Gastroesophageal sphincter (tissue), 4 donors: ENCODE results near the gene ARPC4. TPM values are rescaled to one million over a fixed set of nuclear protein-coding genes. Genes with fewer than 3 reads are reported as not detected.
"Not testable (repeated sequence)": the region's sequence is repeated elsewhere in the genome, so short reads cannot be mapped to it uniquely, and the experiment has no call there.

ENCODE experiments used
- ATAC-seq: fragments of 150-250 bp; one replicate; pipeline ENCODE4 v1.9.1; 2016; ENCODE audit warnings: mild to moderate bottlenecking, moderate library complexity
- H3K27ac ChIP-seq, 4 donors: fragments of 200-600 bp; sonication (generic) in 3 of 4; 1 replicate in 3 of 4; 2 replicates in 1 of 4; pipeline ENCODE4 v1.5.1; 2016 to 2019
- H3K27me3 ChIP-seq: fragments of 200-600 bp; sonication (generic); one replicate; pipeline ENCODE4 v1.5.1; 2019
- H3K36me3 ChIP-seq, 2 donors: fragments of 200-600 bp; sonication (generic); one replicate each; pipeline ENCODE4 v1.5.1; 2019; ENCODE audit warnings: control low read depth in 1 of 2
- H3K4me1 ChIP-seq, 3 donors: fragments of 200-600 bp; sonication (generic); 1 replicate in 2 of 3; 2 replicates in 1 of 3; pipeline ENCODE4 v1.5.1; 2016 to 2019; ENCODE audit warnings: control low read depth in 2 of 3
- H3K4me3 ChIP-seq, 2 donors: fragments of 200-600 bp; sonication (generic); one replicate each; pipeline ENCODE4 v1.5.1; 2019; ENCODE audit warnings: mild to moderate bottlenecking in 1 of 2, moderate library complexity in 1 of 2
- H3K9me3 ChIP-seq, 3 donors: fragments of 200-600 bp; sonication (generic); one replicate each; pipeline ENCODE4 v1.5.1; 2017 to 2019; ENCODE audit warnings: control low read depth in 2 of 3
- CTCF ChIP-seq, 4 experiments: fragments of 200-600 bp in 2 of 4; fragments of 450-650 bp in 2 of 4; sonication (generic) in 1 of 4; IDR thresholded peaks; one replicate each; pipeline ENCODE4 v1.5.1; 2017 to 2019; ENCODE audit warnings: antibody characterized with exemption in 4 of 4, mild to moderate bottlenecking in 2 of 4, moderate library complexity in 2 of 4
- EP300 ChIP-seq: sonication (generic); formaldehyde crosslinking; IDR thresholded peaks from one replicate; pipeline ENCODE4 v1.6.1; 2017; ENCODE audit warnings: antibody characterized with exemption, mild to moderate bottlenecking
- POLR2A ChIP-seq, 2 donors: fragments of 450-650 bp; IDR thresholded peaks; one replicate each; pipeline ENCODE4 v1.6.1; 2017; ENCODE audit warnings: antibody characterized with exemption in 2 of 2, mild to moderate bottlenecking in 2 of 2, moderate library complexity in 1 of 2
- POLR2AphosphoS5 ChIP-seq: sonication (generic); formaldehyde crosslinking; IDR thresholded peaks from one replicate; pipeline ENCODE4 v1.6.1; 2017; ENCODE audit warnings: antibody characterized with exemption
- WGBS, 2 donors: methylation state at CpG; one replicate each; pipeline ENCODE4 v1.1.5; 2018; ENCODE audit warnings: low coverage in 1 of 2; 5-methylcytosine and 5-hydroxymethylcytosine counted together
- total RNA-seq, 4 donors: library from RNA; depleted of rRNA; stranded (reverse); fragments of >200 nt; gene quantifications; one replicate each; pipeline ENCODE4 v1.1.0, GENCODE V29; 2016

ARPC4 gene
- total RNA-seq, 4 donors from 2014 or later, result 157 to 203 (median 171) TPM

- WGBS, 2 donors, result 38 to 51% methylated on average over 4 of the region's 6 CpGs
- H3K4me3 ChIP-seq, result peak overlapping the region in 1 of 2 donors; percentile 88
Measured at GRCh38 chr3:9768141-9768775, 24.6 kb upstream of the ARPC4 start.

GRCh38 chr3:9769012-9769411 is 23.9 kb upstream of the ARPC4 start:
- peak overlapping the region; percentile 84 to 88 for H3K4me3 ChIP-seq
- H3K36me3 ChIP-seq, result peaks cover 0 to 29% of the 10 kb centered on the region in 2 donors
- H3K27me3 ChIP-seq, result no peaks in the 10 kb centered on the region
- peak overlapping the region; percentile 88 to 93 (median 90) for H3K27ac ChIP-seq
- peaks cover 3 to 53% (median 28%) of the 10 kb centered on the region in 3 donors for H3K4me1 ChIP-seq
- TF ChIP-seq POLR2A (IDR thresholded peaks at IDR 0.05) (no peak), CTCF (IDR thresholded peaks at IDR 0.05) (no peak), POLR2AphosphoS5 (no peak), EP300 (no peak)
- no peaks in the 10 kb centered on the region for H3K9me3 ChIP-seq
- WGBS, 2 donors, result 33 to 42% methylated on average over 4 to 5 of the region's 5 CpGs
- ATAC-seq, result no peak

More at GRCh38 chr3:9768141-9768775, 24.6 kb upstream of the ARPC4 start:
- TF ChIP-seq POLR2A (IDR thresholded peaks at IDR 0.05) (no peak), POLR2AphosphoS5 (no peak), EP300 (no peak), CTCF (IDR thresholded peaks at IDR 0.05) (no peak)
- Histone ChIP-seq H3K4me1 (peaks cover 3 to 53% (median 28%) of the 10 kb centered on the region in 3 donors), H3K36me3 (peaks cover 0 to 37% of the 10 kb centered on the region in 2 donors), H3K9me3 (no peaks in the 10 kb centered on the region), H3K27ac (peak overlapping the region in 3 of 4 donors; percentile 88 to 93 (median 91)), H3K27me3 (no peaks in the 10 kb centered on the region)
- no peak for ATAC-seq

DNA sequence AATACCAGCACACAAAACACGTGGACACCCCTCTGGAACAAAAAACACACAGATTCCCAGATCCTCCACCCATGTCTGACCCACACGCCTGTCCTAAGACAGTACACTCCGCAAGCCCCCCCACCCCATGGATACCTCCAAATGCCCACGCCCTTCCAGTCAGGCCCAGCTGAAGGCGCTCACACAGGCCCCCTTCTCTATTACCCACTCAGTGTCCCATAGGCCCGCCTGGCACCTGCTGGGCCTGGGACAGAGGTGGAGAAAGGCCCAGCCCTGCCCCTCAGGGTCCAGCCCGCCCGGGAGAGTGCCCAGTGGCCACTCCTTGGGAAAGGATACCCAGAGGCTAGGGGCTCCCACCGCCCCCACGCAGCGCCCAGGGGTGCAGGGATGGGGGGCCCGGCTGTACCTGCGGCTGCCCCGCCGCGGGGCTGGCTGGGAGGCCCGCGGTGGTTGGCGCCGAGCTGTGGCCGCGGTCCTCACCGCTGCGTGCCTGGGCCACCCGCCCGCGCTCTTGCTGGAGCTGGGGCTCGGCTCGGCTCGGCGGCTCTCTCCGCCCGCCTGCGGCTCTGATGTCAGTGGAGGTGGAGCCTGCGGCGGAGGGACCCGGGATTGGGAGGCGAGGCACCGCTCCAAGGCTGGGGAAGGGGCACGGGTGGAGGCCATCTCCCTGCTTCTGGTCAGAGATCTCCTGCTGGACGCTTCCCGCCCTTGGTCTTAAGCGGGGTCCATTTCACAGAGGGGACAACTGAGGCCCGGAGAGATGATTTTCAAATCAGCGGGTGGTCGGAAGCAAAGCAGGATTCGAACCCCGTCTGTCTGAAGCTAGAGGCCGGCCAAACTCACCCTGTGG is 23.2 kb upstream of the ARPC4 start, which contains the start of gene CAMK1:
CAMK1 (minus strand) TSS at position 522 of the 850 bp plus-strand sequence. CDS start 2,198 bp downstream, outside the sequence.
- H3K4me1 ChIP-seq, result peaks cover 3 to 53% (median 28%) of the 10 kb centered on the region in 3 donors
- peaks cover 0 to under 1% (median 0%) of the 10 kb centered on the region in 3 donors for H3K9me3 ChIP-seq
- peak; percentile 94 for ATAC-seq
- peak within 1 kb of the TSS; percentile 84 to 88 for H3K4me3 ChIP-seq
- no peaks in the 10 kb centered on the region for H3K27me3 ChIP-seq
- peak within 1 kb of the TSS; percentile 88 to 93 (median 90) for H3K27ac ChIP-seq
- WGBS, 2 donors, result 0 to 14% methylated on average over 4 to 7 of the region's 49 CpGs
- no peak for TF ChIP-seq CTCF (IDR thresholded peaks at IDR 0.05)
- TF ChIP-seq POLR2AphosphoS5, result peak; percentile 75
- TF ChIP-seq POLR2A (IDR thresholded peaks at IDR 0.05), result peak; percentile 86 to 87
- peaks cover 0 to 25% of the 10 kb centered on the region in 2 donors for H3K36me3 ChIP-seq

GRCh38 chr3:9770276-9770812 is 22.5 kb upstream of the ARPC4 start:
- H3K27me3 ChIP-seq, result no peaks in the 10 kb centered on the region
- peak overlapping the region; percentile 88 to 93 (median 90) for H3K27ac ChIP-seq
- peak; percentile 70 for ATAC-seq
- WGBS, 2 donors, result 4 to 19% methylated on average over 3 to 12 of the region's 15 CpGs
- peaks cover 3 to 53% (median 28%) of the 10 kb centered on the region in 3 donors for H3K4me1 ChIP-seq
- peaks cover 0 to 1% (median 0%) of the 10 kb centered on the region in 3 donors for H3K9me3 ChIP-seq
- TF ChIP-seq CTCF (IDR thresholded peaks at IDR 0.05) (no peak), POLR2AphosphoS5 (peak; percentile 67)
- peak overlapping the region; percentile 84 to 88 for H3K4me3 ChIP-seq
- peaks cover 0 to 18% of the 10 kb centered on the region in 2 donors for H3K36me3 ChIP-seq

GRCh38 chr3:9771007-9771406 is 21.9 kb upstream of the ARPC4 start:
- not testable (repeated sequence) for ATAC-seq, H3K27me3 ChIP-seq, H3K9me3 ChIP-seq
- WGBS, 2 donors, result 83% methylated on average over 2 of the region's 2 CpGs; no CpG with 5 or more reads in 1 of the 2 donors
- H3K4me1 ChIP-seq, result peaks cover 3 to 49% (median 28%) of the 10 kb centered on the region in 3 donors
- peak overlapping the region in 2 of 4 donors; percentile 88 to 93 for H3K27ac ChIP-seq
- peaks cover 0 to 11% of the 10 kb centered on the region in 2 donors for H3K36me3 ChIP-seq
- H3K4me3 ChIP-seq, result peak overlapping the region in 1 of 2 donors; percentile 88
